Activated CD8-positive, alpha-beta memory T cell treated with anti-CD3 and anti-CD28 coated beads, Interleukin-2, amount 50 U/mL, for 1 hour (primary cell): ENCODE results near the gene RIC8B.

ENCODE experiments used
- DNase-seq: peaks from one replicate; pipeline ENCODE4 v3.0.0-alpha.2; 2020; ENCODE audit errors: extremely low read depth

Gene RIC8B

GRCh38 chr12:106758349-106759110 lies 16.0 kb upstream of the RIC8B start:
- no peak for DNase-seq

GRCh38 chr12:106759526-106760183 lies 14.8 kb upstream of the RIC8B start:
- DNase-seq: no peak

- no peak for DNase-seq
These were observed 14.3 kb upstream of the RIC8B start for GRCh38 chr12:106760184-106760531.

GRCh38 chr12:106764220-106764619 lies 10.3 kb upstream of the RIC8B start:
- DNase-seq: no peak

GRCh38 chr12:106764738-106765137 lies 9.7 kb upstream of the RIC8B start:
- DNase-seq: no peak

- no peak for DNase-seq
These were observed 8.1 kb upstream of the RIC8B start for GRCh38 chr12:106766393-106766826.

- no peak for DNase-seq
These were observed 7.3 kb upstream of the RIC8B start for GRCh38 chr12:106767206-106767605.

GRCh38 chr12:106767954-106768822 lies 6.3 kb upstream of the RIC8B start:
- DNase-seq: no peak

GRCh38 chr12:106769078-106769477 lies 5.4 kb upstream of the RIC8B start:
- no peak for DNase-seq

- no peak for DNase-seq
These were observed 4.9 kb upstream of the RIC8B start for GRCh38 chr12:106769546-106769945.

GRCh38 chr12:106771425-106771824 lies 3.1 kb upstream of the RIC8B start:
- DNase-seq: no peak

GRCh38 chr12:106773286-106774004 lies 1.0 kb upstream of the RIC8B start:
- DNase-seq: no peak

GRCh38 chr12:106774808-106775524 lies 484 bp downstream of the RIC8B start:
- no peak for DNase-seq

GRCh38 chr12:106776897-106777296 lies 2.4 kb downstream of the RIC8B start:
- DNase-seq: no peak

GRCh38 chr12:106780010-106780631 lies 5.6 kb downstream of the RIC8B start:
- no peak for DNase-seq

- no peak for DNase-seq
These were observed 8.1 kb downstream of the RIC8B start for GRCh38 chr12:106782619-106783018.

GRCh38 chr12:106783515-106783914 lies 9.0 kb downstream of the RIC8B start:
- no peak for DNase-seq

GRCh38 chr12:106790020-106790419 lies 15.5 kb downstream of the RIC8B start:
- no peak for DNase-seq

GRCh38 chr12:106791531-106791930 lies 17.0 kb downstream of the RIC8B start:
- no peak for DNase-seq

- DNase-seq: no peak
These were observed 19.9 kb downstream of the RIC8B start for GRCh38 chr12:106794369-106794768.
